Stimulated activated CD8-positive, alpha-beta memory T cell treated with anti-CD3 and anti-CD28 coated beads, Interleukin-12 subunit alpha, Interleukin-12 subunit beta, amount 100 ng/mL, for 24 hours (primary cell): ENCODE measurements around the gene SREBF1.

Experiments used
- DNase-seq: peaks from one replicate; pipeline ENCODE4 v3.0.0-alpha.2; 2020; ENCODE audit errors: extremely low read depth

Gene SREBF1

DNA sequence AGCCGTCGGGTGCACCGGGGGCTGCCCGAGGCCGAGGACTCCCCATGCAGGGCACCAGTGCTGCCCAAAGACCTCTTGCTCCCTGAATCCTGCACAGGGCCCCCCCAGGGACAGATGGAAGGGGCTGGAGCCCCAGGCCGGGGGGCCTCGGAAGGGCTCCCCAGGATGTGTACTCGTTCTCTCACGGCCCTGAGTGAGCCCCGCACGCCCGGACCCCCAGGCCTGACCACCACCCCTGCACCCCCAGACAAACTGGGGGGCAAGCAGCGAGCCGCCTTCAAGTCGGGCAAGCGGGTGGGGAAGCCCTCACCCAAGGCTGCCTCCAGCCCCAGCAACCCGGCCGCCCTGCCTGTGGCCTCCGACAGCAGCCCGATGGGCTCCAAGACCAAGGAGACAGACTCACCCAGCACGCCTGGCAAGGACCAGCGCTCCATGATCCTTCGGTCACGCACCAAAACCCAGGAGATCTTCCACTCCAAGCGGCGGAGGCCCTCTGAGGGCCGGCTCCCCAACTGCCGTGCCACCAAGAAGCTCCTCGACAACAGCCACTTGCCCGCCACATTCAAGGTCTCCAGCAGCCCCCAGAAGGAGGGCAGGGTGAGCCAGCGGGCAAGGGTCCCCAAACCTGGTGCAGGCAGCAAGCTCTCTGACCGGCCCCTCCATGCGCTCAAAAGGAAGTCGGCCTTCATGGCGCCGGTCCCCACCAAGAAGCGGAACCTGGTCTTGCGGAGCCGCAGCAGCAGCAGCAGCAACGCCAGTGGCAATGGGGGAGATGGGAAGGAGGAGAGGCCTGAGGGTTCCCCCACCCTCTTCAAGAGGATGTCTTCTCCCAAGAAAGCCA lies 40.6 kb downstream of the SREBF1 start:
- DNase-seq = no peak

GRCh38 chr17:17795296-17795695 lies 41.5 kb downstream of the SREBF1 start:
- no peak for DNase-seq

GRCh38 chr17:17794382-17794781 lies 42.4 kb downstream of the SREBF1 start:
- DNase-seq = no peak

DNA sequence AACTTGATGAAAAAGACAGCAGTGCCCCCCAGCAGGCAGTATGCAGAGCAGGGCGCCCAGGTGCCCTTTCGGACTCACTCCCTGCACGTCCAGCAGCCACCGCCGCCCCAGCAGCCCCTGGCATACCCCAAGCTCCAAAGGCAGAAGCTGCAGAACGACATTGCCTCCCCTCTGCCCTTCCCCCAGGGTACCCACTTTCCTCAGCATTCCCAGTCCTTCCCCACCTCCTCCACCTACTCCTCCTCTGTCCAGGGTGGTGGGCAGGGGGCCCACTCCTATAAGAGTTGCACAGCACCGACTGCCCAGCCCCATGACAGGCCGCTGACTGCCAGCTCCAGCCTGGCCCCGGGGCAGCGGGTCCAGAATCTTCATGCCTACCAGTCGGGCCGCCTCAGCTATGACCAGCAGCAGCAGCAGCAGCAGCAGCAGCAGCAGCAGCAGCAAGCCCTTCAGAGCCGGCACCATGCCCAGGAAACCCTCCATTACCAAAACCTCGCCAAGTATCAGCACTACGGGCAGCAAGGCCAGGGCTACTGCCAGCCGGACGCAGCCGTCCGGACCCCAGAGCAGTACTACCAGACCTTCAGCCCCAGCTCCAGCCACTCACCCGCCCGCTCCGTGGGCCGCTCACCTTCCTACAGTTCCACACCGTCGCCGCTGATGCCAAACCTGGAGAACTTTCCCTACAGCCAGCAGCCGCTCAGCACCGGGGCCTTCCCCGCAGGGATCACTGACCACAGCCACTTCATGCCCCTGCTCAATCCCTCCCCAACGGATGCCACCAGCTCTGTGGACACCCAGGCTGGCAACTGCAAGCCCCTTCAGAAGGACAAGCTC lies 43.2 kb downstream of the SREBF1 start:
- DNase-seq = no peak

- DNase-seq = no peak
Observed at GRCh38 chr17:17792551-17793377, 44.0 kb downstream of the SREBF1 start.

DNA sequence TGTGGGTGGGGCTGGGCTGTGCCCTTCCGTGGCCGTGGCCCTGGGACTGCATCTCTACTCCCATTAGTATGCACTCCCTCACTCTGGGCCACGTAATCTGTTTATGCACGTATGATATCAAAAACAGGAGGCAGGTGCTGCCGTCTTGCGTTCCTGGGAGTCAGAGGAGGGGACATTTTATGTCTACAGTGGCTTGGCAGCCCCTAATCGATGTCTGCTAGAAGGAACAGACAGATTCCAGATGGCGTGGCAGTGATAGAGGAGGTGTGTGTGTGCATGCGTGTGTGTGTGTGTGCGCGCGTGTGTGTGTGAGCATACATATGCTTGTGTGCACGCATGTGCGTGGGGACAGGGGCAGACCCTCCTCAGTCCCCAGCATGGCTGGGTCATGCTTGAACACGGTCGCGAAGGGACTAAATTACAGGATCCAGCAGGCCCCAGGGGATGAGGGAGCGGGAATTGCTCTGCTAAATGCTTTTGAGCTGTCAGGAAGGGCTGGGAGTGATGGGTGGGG lies 44.7 kb downstream of the SREBF1 start:
- DNase-seq = no peak

DNA sequence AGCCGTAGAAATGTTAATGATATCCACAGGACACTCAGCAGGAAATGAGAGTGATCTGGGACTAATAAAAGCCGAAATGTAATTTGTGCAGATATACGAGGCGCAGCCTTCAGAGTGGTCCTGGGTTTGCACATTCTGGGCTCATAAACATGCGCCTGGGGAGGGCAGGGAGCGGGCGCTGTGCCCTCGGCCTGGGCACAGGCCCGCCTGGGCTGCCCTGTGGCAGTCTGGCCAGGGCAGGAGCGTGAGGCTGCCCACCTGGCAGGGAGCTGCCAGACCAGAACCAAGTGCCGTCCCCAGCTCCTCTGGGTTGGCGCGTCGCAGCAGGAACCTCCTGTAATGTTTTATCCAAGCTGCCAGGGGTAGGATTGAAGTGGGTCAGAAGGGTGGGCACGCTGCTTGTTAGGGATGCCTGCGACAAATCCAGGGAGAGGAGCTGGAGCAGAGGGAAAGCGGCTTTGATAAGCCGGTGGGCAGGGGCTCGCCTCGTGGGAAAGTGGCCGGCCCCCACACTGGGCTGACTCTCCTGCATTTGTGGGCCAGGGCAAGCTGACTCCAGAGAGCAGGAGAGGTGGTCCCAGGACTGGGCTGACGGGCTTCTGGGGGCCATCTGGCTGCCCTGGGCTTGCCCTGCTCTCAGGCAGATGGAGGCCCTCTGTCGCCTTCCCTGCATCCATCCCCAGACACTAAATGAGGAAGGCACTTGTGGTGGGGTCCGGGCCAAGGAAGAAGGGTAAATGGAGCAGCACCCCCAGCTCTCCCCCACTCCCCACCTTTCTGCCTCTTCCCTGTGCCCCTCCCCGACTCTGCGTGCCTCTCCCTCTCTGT lies 45.9 kb downstream of the SREBF1 start:
- no peak for DNase-seq

DNA sequence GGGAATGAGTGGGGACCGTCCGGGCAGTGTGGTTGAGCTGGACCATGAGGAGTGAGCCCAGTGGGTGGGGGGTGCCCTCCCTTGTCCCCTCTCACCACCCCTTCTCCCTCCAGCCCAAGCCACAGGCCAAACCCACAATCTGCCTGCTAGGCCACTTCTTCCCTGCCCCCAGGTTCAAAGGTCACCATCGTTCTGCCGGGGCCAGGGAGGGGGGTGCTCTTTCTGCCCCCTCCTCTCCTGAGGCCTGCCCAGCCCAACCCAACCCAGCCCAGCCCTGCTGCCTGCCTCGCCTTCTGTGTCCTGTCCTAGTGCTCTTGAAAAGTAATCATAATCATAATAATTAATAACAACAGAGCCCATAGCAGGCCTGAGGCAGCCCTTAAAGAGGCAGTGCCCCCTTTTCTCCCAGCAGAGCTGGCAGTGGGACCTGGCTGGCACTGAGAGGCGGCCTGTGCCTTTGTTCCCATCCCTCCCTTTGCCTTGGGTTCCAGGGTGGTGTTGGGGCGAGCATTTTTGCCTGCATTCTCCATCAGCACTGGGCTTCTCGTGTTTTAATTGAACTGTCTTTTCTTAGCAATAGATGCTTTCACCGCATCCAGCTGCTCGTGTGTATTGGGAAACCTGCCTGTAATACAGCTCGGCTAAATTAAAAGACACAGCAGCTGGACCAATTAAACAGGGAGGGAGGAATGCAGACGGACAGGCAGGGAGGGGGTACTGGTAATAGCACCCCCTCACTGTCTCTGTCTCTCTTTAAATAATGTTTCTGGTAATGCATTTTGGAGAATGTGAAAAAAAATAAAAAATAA lies 46.8 kb downstream of the SREBF1 start:
- DNase-seq = no peak

DNA sequence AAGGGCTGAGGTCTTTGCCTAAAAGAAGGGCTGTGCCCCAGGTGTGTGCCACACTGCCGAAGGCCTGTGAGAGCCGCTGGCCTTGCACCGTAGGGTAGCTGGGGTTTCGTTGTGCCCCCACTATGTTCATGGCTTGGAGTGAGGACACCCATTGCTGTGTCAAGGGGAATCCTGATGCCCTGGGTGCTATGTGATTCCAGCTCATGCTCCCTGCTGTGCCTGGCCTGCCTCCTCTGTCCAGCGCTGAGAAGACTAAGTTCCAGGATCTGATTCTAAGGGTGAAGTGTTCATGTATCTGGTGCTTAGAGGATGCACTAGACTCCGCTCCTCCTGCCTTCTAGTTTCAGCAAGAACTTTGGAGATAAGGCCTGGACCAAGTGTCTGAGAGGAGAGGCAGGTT lies 47.4 kb downstream of the SREBF1 start:
- no peak for DNase-seq

GRCh38 chr17:17788967-17789366 lies 47.8 kb downstream of the SREBF1 start:
- DNase-seq = no peak

GRCh38 chr17:17787568-17787967 lies 49.2 kb downstream of the SREBF1 start:
- no peak for DNase-seq

- DNase-seq = no peak
Observed at GRCh38 chr17:17786998-17787397, 49.8 kb downstream of the SREBF1 start.

- no peak for DNase-seq
Observed at GRCh38 chr17:17785407-17785806, 51.4 kb downstream of the SREBF1 start.

DNA sequence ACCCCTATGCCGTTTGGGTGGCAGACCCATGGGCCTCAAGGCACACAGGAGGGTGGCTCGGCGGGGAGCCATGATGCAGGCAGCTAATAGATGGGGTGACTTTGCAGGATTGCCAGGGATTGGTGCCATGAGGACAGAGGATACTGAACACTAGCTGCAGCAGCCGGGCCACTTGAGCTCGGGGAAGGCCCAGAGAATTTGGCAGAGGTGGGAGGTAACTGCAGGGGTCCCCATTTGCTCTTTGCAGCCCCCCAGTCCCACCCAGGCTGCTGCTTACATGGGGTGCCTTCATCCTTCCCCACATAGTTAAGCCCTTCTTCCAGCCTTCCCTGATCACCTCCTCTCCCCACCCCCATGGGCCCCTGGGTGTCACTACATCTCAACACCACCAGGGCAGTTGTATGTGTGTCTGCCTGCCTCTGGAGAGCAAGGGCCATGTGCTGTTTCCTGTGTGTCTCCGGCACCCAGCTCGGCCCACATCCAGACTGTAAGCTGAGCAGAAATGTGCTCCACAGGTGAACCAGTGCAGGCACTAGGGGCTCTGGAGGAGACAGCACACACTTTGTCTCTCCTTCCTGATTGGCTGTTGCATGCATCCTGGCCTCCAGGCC lies 52.0 kb downstream of the SREBF1 start:
- DNase-seq = no peak

GRCh38 chr17:17783825-17784656 lies 52.7 kb downstream of the SREBF1 start:
- DNase-seq = no peak

- no peak for DNase-seq
Observed at GRCh38 chr17:17783116-17783824, 53.5 kb downstream of the SREBF1 start.

- no peak for DNase-seq
Observed at GRCh38 chr17:17782523-17783115, 54.2 kb downstream of the SREBF1 start.
